ENCODE results near the gene APOC3.
"Not testable (repeated sequence)": the region's sequence is repeated elsewhere in the genome, so short reads cannot be mapped to it uniquely, and the experiment has no call there.

APOC3 gene

GRCh38 chr11:116791813-116792143 lies 37.9 kb upstream of the APOC3 start, which contains the start of gene APOA5:
APOA5 (minus strand) TSS chr11:116791879; CDS start chr11:116791860, 19 bp downstream.
- no peak within 1 kb of the TSS for H3K4me3 ChIP-seq (ENCODE audit: extremely low read depth, insufficient read depth, low read length, poor library complexity, severe bottlenecking)
- no peak within 1 kb of the TSS for H3K27ac ChIP-seq (ENCODE audit: low read depth, low read length, severe bottlenecking)
- whole genome bisulfite sequencing, 2 experiments (ENCODE audit: insufficient coverage in 2 of 2) = 88 to 93% methylated on average over 5 to 6 of the region's 7 CpGs
- H3K9me3 ChIP-seq (ENCODE audit: control insufficient read depth, low read length) = no peaks in the 10 kb centered on the region
- no peaks in the 10 kb centered on the region for H3K4me1 ChIP-seq (ENCODE audit: control insufficient read depth, insufficient read depth, low read length, poor library complexity, severe bottlenecking)
- peaks cover under 1% of the 10 kb centered on the region for H3K36me3 ChIP-seq (ENCODE audit: control insufficient read depth, insufficient read depth, low read length)

GRCh38 chr11:116792144-116792868 lies 37.4 kb upstream of the APOC3 start:
- no peak overlapping the region for H3K27ac ChIP-seq (ENCODE audit: low read depth, low read length, severe bottlenecking)
- H3K4me1 ChIP-seq (ENCODE audit: control insufficient read depth, insufficient read depth, low read length, poor library complexity, severe bottlenecking) = no peaks in the 10 kb centered on the region
- no peaks in the 10 kb centered on the region for H3K36me3 ChIP-seq (ENCODE audit: control insufficient read depth, insufficient read depth, low read length)
- no peak overlapping the region for H3K4me3 ChIP-seq (ENCODE audit: extremely low read depth, insufficient read depth, low read length, poor library complexity, severe bottlenecking)
- WGBS, 2 experiments (ENCODE audit: insufficient coverage in 2 of 2) = 80 to 94% methylated on average over 4 to 7 of the region's 8 CpGs
- H3K9me3 ChIP-seq (ENCODE audit: control insufficient read depth, low read length) = no peaks in the 10 kb centered on the region

- H3K36me3 ChIP-seq (ENCODE audit: control insufficient read depth, insufficient read depth, low read length) = no peaks in the 10 kb centered on the region
- no peak overlapping the region for H3K27ac ChIP-seq (ENCODE audit: low read depth, low read length, severe bottlenecking)
- WGBS, 2 experiments (ENCODE audit: insufficient coverage in 2 of 2) = 85 to 93% methylated on average over 4 to 5 of the region's 8 CpGs
Measured at GRCh38 chr11:116792869-116793771, 36.6 kb upstream of the APOC3 start.

GRCh38 chr11:116793772-116794097 lies 36.0 kb upstream of the APOC3 start:
- 100% methylated on average over 1 of the region's 1 CpG for WGBS, 2 experiments (ENCODE audit: insufficient coverage in 2 of 2)
- no peaks in the 10 kb centered on the region for H3K9me3 ChIP-seq (ENCODE audit: control insufficient read depth, low read length)
- no peaks in the 10 kb centered on the region for H3K36me3 ChIP-seq (ENCODE audit: control insufficient read depth, insufficient read depth, low read length)
- no peak overlapping the region for H3K27ac ChIP-seq (ENCODE audit: low read depth, low read length, severe bottlenecking)
- no peak overlapping the region for H3K4me3 ChIP-seq (ENCODE audit: extremely low read depth, insufficient read depth, low read length, poor library complexity, severe bottlenecking)
- H3K4me1 ChIP-seq (ENCODE audit: control insufficient read depth, insufficient read depth, low read length, poor library complexity, severe bottlenecking) = no peaks in the 10 kb centered on the region

More at GRCh38 chr11:116792869-116793771, 36.6 kb upstream of the APOC3 start:
- Histone ChIP-seq H3K4me3 (ENCODE audit: extremely low read depth, insufficient read depth, low read length, poor library complexity, severe bottlenecking) (no peak overlapping the region), H3K4me1 (ENCODE audit: control insufficient read depth, insufficient read depth, low read length, poor library complexity, severe bottlenecking) (no peaks in the 10 kb centered on the region), H3K9me3 (ENCODE audit: control insufficient read depth, low read length) (no peaks in the 10 kb centered on the region)

- H3K9me3 ChIP-seq (ENCODE audit: control insufficient read depth, low read length) = no peaks in the 10 kb centered on the region
- 75 to 96% methylated on average over 2 of the region's 2 CpGs for WGBS, 2 experiments (ENCODE audit: insufficient coverage in 2 of 2)
- H3K36me3 ChIP-seq (ENCODE audit: control insufficient read depth, insufficient read depth, low read length) = no peaks in the 10 kb centered on the region
- no peak overlapping the region for H3K4me3 ChIP-seq (ENCODE audit: extremely low read depth, insufficient read depth, low read length, poor library complexity, severe bottlenecking)
- no peaks in the 10 kb centered on the region for H3K4me1 ChIP-seq (ENCODE audit: control insufficient read depth, insufficient read depth, low read length, poor library complexity, severe bottlenecking)
- H3K27ac ChIP-seq (ENCODE audit: low read depth, low read length, severe bottlenecking) = no peak overlapping the region
Measured at GRCh38 chr11:116794851-116795250, 34.9 kb upstream of the APOC3 start.

- Histone ChIP-seq H3K4me1 (ENCODE audit: control insufficient read depth, insufficient read depth, low read length, poor library complexity, severe bottlenecking) (no peaks in the 10 kb centered on the region), H3K9me3 (ENCODE audit: control insufficient read depth, low read length) (no peaks in the 10 kb centered on the region), H3K36me3 (ENCODE audit: control insufficient read depth, insufficient read depth, low read length) (no peaks in the 10 kb centered on the region), H3K4me3 (ENCODE audit: extremely low read depth, insufficient read depth, low read length, poor library complexity, severe bottlenecking) (no peak overlapping the region), H3K27ac (ENCODE audit: low read depth, low read length, severe bottlenecking) (no peak overlapping the region)
- no CpG with 5 or more reads among the region's 1 CpG for WGBS, 2 experiments (ENCODE audit: insufficient coverage in 2 of 2)
Measured at GRCh38 chr11:116796548-116796947, 33.2 kb upstream of the APOC3 start.

- 80 to 100% methylated on average over 1 to 4 of the region's 5 CpGs for WGBS, 2 experiments (ENCODE audit: insufficient coverage in 2 of 2)
- H3K27ac ChIP-seq (ENCODE audit: low read depth, low read length, severe bottlenecking) = no peak overlapping the region
- no peaks in the 10 kb centered on the region for H3K36me3 ChIP-seq (ENCODE audit: control insufficient read depth, insufficient read depth, low read length)
- no peaks in the 10 kb centered on the region for H3K9me3 ChIP-seq (ENCODE audit: control insufficient read depth, low read length)
- no peak overlapping the region for H3K4me3 ChIP-seq (ENCODE audit: extremely low read depth, insufficient read depth, low read length, poor library complexity, severe bottlenecking)
- H3K4me1 ChIP-seq (ENCODE audit: control insufficient read depth, insufficient read depth, low read length, poor library complexity, severe bottlenecking) = no peaks in the 10 kb centered on the region
Measured at GRCh38 chr11:116797816-116798215, 31.9 kb upstream of the APOC3 start.

- Histone ChIP-seq H3K27ac (ENCODE audit: low read depth, low read length, severe bottlenecking) (no peak overlapping the region), H3K36me3 (ENCODE audit: control insufficient read depth, insufficient read depth, low read length) (no peaks in the 10 kb centered on the region), H3K4me3 (ENCODE audit: extremely low read depth, insufficient read depth, low read length, poor library complexity, severe bottlenecking) (no peak overlapping the region), H3K4me1 (ENCODE audit: control insufficient read depth, insufficient read depth, low read length, poor library complexity, severe bottlenecking) (no peaks in the 10 kb centered on the region), H3K9me3 (ENCODE audit: control insufficient read depth, low read length) (no peaks in the 10 kb centered on the region)
- WGBS, 2 experiments (ENCODE audit: insufficient coverage in 2 of 2) = 90 to 93% methylated on average over 4 to 5 of the region's 5 CpGs
Measured at GRCh38 chr11:116798368-116798767, 31.3 kb upstream of the APOC3 start.

GRCh38 chr11:116800610-116801009 lies 29.1 kb upstream of the APOC3 start:
- H3K4me3 ChIP-seq (ENCODE audit: extremely low read depth, insufficient read depth, low read length, poor library complexity, severe bottlenecking) = no peak overlapping the region
- 92 to 100% methylated on average over 2 of the region's 2 CpGs for WGBS, 2 experiments (ENCODE audit: insufficient coverage in 2 of 2)
- H3K4me1 ChIP-seq (ENCODE audit: control insufficient read depth, insufficient read depth, low read length, poor library complexity, severe bottlenecking) = no peaks in the 10 kb centered on the region
- no peak overlapping the region for H3K27ac ChIP-seq (ENCODE audit: low read depth, low read length, severe bottlenecking)
- no peaks in the 10 kb centered on the region for H3K9me3 ChIP-seq (ENCODE audit: control insufficient read depth, low read length)
- H3K36me3 ChIP-seq (ENCODE audit: control insufficient read depth, insufficient read depth, low read length) = no peaks in the 10 kb centered on the region

GRCh38 chr11:116801662-116802061 lies 28.0 kb upstream of the APOC3 start:
- not testable (repeated sequence) for H3K27ac ChIP-seq (ENCODE audit: low read depth, low read length, severe bottlenecking); H3K9me3 ChIP-seq (ENCODE audit: control insufficient read depth, low read length); H3K4me3 ChIP-seq (ENCODE audit: extremely low read depth, insufficient read depth, low read length, poor library complexity, severe bottlenecking); H3K36me3 ChIP-seq (ENCODE audit: control insufficient read depth, insufficient read depth, low read length); H3K4me1 ChIP-seq (ENCODE audit: control insufficient read depth, insufficient read depth, low read length, poor library complexity, severe bottlenecking)

- 83 to 100% methylated on average over 2 to 3 of the region's 3 CpGs for WGBS, 2 experiments (ENCODE audit: insufficient coverage in 2 of 2)
- H3K9me3 ChIP-seq (ENCODE audit: control insufficient read depth, low read length) = no peaks in the 10 kb centered on the region
- no peak overlapping the region for H3K27ac ChIP-seq (ENCODE audit: low read depth, low read length, severe bottlenecking)
- no peak overlapping the region for H3K4me3 ChIP-seq (ENCODE audit: extremely low read depth, insufficient read depth, low read length, poor library complexity, severe bottlenecking)
- H3K36me3 ChIP-seq (ENCODE audit: control insufficient read depth, insufficient read depth, low read length) = no peaks in the 10 kb centered on the region
- no peaks in the 10 kb centered on the region for H3K4me1 ChIP-seq (ENCODE audit: control insufficient read depth, insufficient read depth, low read length, poor library complexity, severe bottlenecking)
Measured at GRCh38 chr11:116804001-116804400, 25.7 kb upstream of the APOC3 start.

Data from mesodermal cell (in vitro differentiated cells).